HEK293 (cell line): Measurements from ENCODE around the gene CABLES2.

ENCODE experiments used
- CTCF ChIA-PET: fragments of 350-600 bp; formaldehyde crosslinking; extraction: SDS; loops from one replicate; lab custom pipeline; 2021; ENCODE audit warnings: antibody characterized with exemption; lab: Yijun Ruan, JAX
- POLR2A ChIA-PET: fragments of 300-600 bp; formaldehyde crosslinking; extraction: SDS; loops from one replicate; lab custom pipeline; 2020; ENCODE audit warnings: antibody characterized with exemption, inconsistent platforms; lab: Yijun Ruan, JAX
- H3K27ac ChIP-seq: fragments of 200-500 bp; sonication (Bioruptor generic); 2 replicates; pipeline ENCODE4 v1.5.1; 2014; ENCODE audit warnings: low read depth, low read length, control low read depth, inconsistent platforms; ENCODE audit errors: extremely low read depth
- H3K36me3 ChIP-seq, 2 experiments: fragments of 200-500 bp in 1 of 2; sonication (Bioruptor generic) in 1 of 2; 1 replicate in 1 of 2; 2 replicates in 1 of 2; pipeline ENCODE4 v1.5.1; 2014 to 2017; ENCODE audit warnings: inconsistent platforms in 2 of 2, low read length in 2 of 2; ENCODE audit not compliant: control insufficient read depth in 2 of 2, insufficient read depth in 1 of 2
- H3K4me1 ChIP-seq: fragments of 200-500 bp; sonication (Bioruptor generic); 2 replicates; pipeline ENCODE4 v1.5.1; 2014; ENCODE audit warnings: mild to moderate bottlenecking, low read length, inconsistent platforms; ENCODE audit not compliant: control insufficient read depth, insufficient read depth
- H3K4me3 ChIP-seq: 2 replicates; pipeline ENCODE4 v1.5.1; 2011; ENCODE audit warnings: low read depth, mild to moderate bottlenecking, control low read depth, low read length, moderate library complexity
- H3K9me3 ChIP-seq: fragments of 200-500 bp; sonication (Bioruptor generic); 2 replicates; pipeline ENCODE4 v1.5.1; 2014; ENCODE audit warnings: low read depth, low read length, inconsistent platforms; ENCODE audit not compliant: control insufficient read depth, insufficient read depth
- MYNN ChIP-seq: fragments of 450-650 bp; formaldehyde crosslinking; IDR thresholded peaks from 2 replicates; pipeline ENCODE4 v1.5.1; 2016; ENCODE audit warnings: missing biosample characterization, missing genetic modification characterization, borderline replicate concordance
- OSR2 ChIP-seq: fragments of 450-650 bp; formaldehyde crosslinking; IDR thresholded peaks from 2 replicates; pipeline ENCODE4 v1.5.1; 2016; ENCODE audit warnings: missing biosample characterization, missing genetic modification characterization
- SP7 ChIP-seq: fragments of 450-650 bp; formaldehyde crosslinking; IDR thresholded peaks from 2 replicates; pipeline ENCODE4 v1.5.1; 2016; ENCODE audit warnings: missing biosample characterization, missing genetic modification characterization
- YY1 ChIP-seq: fragments of 450-650 bp; formaldehyde crosslinking; IDR thresholded peaks from 2 replicates; pipeline ENCODE4 v1.5.1; 2018; ENCODE audit warnings: missing biosample characterization, missing genetic modification characterization
- ZBTB7A ChIP-seq: fragments of 450-650 bp; formaldehyde crosslinking; IDR thresholded peaks from 2 replicates; pipeline ENCODE4 v1.5.1; 2016; ENCODE audit warnings: low read depth, missing biosample characterization, missing genetic modification characterization
- ZNF10 ChIP-seq: fragments of 450-650 bp; formaldehyde crosslinking; IDR thresholded peaks from 2 replicates; pipeline ENCODE4 v1.5.1; 2017; ENCODE audit warnings: missing biosample characterization, missing genetic modification characterization
- ZNF292 ChIP-seq: fragments of 450-650 bp; formaldehyde crosslinking; IDR thresholded peaks from 2 replicates; pipeline ENCODE4 v1.5.1; 2016; ENCODE audit warnings: low read depth, missing biosample characterization, missing genetic modification characterization, borderline replicate concordance
- ZNF350 ChIP-seq: fragments of 450-650 bp; formaldehyde crosslinking; IDR thresholded peaks from 2 replicates; pipeline ENCODE4 v1.5.0; 2017; ENCODE audit warnings: missing biosample characterization, mild to moderate bottlenecking, missing genetic modification characterization
- ZNF600 ChIP-seq: fragments of 450-650 bp; formaldehyde crosslinking; IDR thresholded peaks from 2 replicates; pipeline ENCODE4 v1.5.1; 2016; ENCODE audit warnings: missing biosample characterization, missing genetic modification characterization
- ZNF623 ChIP-seq: fragments of 450-650 bp; formaldehyde crosslinking; IDR thresholded peaks from 2 replicates; pipeline ENCODE4 v1.5.1; 2016; ENCODE audit warnings: missing biosample characterization, missing genetic modification characterization
- ZNF629 ChIP-seq: fragments of 450-650 bp; formaldehyde crosslinking; IDR thresholded peaks from 2 replicates; pipeline ENCODE4 v1.5.1; 2017; ENCODE audit warnings: missing biosample characterization, missing genetic modification characterization
- ZNF654 ChIP-seq: fragments of 450-650 bp; formaldehyde crosslinking; IDR thresholded peaks from 2 replicates; pipeline ENCODE4 v1.5.1; 2016; ENCODE audit warnings: low read depth, missing biosample characterization, missing genetic modification characterization
- ZNF747 ChIP-seq: fragments of 450-650 bp; formaldehyde crosslinking; IDR thresholded peaks from 2 replicates; pipeline ENCODE4 v1.5.1; 2016; ENCODE audit warnings: missing biosample characterization, missing genetic modification characterization
- TF ChIP-seq, protein P1 (sequence below): fragments of 450-650 bp; formaldehyde crosslinking; IDR thresholded peaks from 2 replicates; pipeline ENCODE4 v1.5.1; 2016; ENCODE audit warnings: missing biosample characterization, missing genetic modification characterization
- TF ChIP-seq, protein P2 (sequence below): fragments of 450-650 bp; formaldehyde crosslinking; IDR thresholded peaks from 2 replicates; pipeline ENCODE4 v1.5.1; 2016; ENCODE audit warnings: missing biosample characterization, missing genetic modification characterization
- TF ChIP-seq, protein P3 (sequence below): fragments of 450-650 bp; formaldehyde crosslinking; IDR thresholded peaks from 2 replicates; pipeline ENCODE4 v1.5.1; 2016; ENCODE audit warnings: missing biosample characterization, missing genetic modification characterization
- TF ChIP-seq, protein P4 (sequence below): fragments of 450-650 bp; formaldehyde crosslinking; IDR thresholded peaks from 2 replicates; pipeline ENCODE4 v1.5.1; 2016; ENCODE audit warnings: missing biosample characterization, missing genetic modification characterization
- TF ChIP-seq, protein P5 (sequence below): fragments of 450-650 bp; formaldehyde crosslinking; IDR thresholded peaks from 2 replicates; pipeline ENCODE4 v1.5.1; 2017; ENCODE audit warnings: missing biosample characterization, missing genetic modification characterization

Gene CABLES2

DNA sequence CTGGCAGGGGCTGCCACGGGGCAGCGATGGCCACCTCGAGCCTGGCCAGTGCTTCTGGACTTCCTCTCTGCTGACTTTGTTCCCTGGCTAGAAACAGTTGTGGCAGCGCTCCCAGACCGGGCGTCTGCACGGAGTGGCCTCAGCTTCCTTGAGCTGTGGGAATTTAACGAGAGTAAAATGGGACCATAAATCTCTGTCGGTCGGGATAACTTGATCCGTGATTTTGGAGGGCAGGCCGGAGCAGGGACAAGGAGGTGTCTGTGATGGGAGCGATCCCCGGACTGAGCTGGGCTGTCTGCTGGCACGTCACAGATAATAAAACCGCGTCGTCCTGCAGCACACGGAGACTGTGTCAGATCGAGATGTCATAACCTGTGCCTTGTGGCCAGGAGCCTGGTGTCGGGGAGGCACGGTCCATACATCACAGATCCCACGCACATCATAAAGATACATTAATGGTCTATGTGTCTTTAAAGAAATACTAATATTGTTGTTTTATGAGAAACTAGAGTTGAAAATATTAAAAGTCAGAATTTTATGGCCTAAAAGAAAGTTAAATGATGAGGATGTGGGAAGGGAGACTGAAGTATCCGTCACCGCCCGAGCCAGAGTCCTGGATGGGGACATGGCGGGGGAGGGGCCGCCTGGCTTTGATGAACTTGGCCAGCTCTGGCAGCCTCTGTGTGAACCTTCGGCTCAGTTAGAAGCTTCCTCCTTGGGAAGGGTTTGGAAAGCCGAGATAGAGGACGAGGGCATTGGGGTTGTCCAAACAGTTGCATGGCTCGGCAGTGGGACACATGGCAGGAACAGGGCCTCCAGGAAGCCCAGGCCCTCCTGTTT lies 26.8 kb upstream of the CABLES2 start:
- Histone ChIP-seq H3K9me3 (no peaks in the 10 kb centered on the region), H3K36me3 (no peaks in the 10 kb centered on the region), H3K27ac (no peak overlapping the region), H3K4me3 (no peak overlapping the region), H3K4me1 (no peaks in the 10 kb centered on the region)
- ChIA-PET CTCF (no interaction called here), POLR2A (no interaction called here)
- 0 out of 2 replicates have a peak, but pooled peaks have one; percentile 23 for TF ChIP-seq ZNF600
- TF ChIP-seq ZBTB7A (tag by site-specific recombination), result no peak

DNA sequence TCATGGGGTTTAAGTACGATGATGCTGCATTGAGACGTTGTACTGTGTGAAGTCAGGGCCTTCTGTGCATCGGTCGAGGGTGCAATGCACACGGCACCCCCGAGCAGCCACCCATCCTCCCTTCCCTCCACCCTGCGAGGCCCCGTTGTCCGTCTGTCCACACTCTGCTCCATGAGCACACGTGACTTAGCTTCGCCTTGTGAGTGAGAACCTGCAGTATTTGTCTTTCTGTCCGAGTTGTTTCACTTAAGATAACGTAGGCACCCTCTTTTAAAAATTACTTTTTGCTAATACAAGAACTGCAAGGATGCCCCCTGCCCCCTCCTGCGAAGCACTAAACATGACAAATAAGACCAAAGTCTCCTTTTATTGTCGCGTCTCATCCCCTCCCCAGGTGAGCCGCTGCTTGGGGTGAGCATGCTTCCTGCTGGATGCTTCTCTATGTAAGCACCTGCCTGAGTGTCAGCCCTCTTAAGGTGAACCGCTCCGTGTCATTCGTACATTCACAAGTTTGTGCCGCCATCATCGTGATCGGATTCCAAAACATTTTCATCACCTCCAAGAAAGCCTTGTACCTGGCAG lies 23.9 kb upstream of the CABLES2 start:
- Histone ChIP-seq H3K27ac (no peak overlapping the region), H3K4me1 (no peaks in the 10 kb centered on the region), H3K4me3 (no peak overlapping the region), H3K36me3 (no peaks in the 10 kb centered on the region), H3K9me3 (no peaks in the 10 kb centered on the region)
- POLR2A ChIA-PET, result no interaction called here
- TF ChIP-seq YY1 (tag by site-specific recombination) (no peak), ZNF623 (tag by site-specific recombination) (no peak), OSR2 (no peak), ZNF747 (tag by site-specific recombination) (no peak), ZNF629 (tag by site-specific recombination) (no peak), ZNF350 (tag by site-specific recombination) (no peak)
- TF ChIP-seq, protein P1, sequence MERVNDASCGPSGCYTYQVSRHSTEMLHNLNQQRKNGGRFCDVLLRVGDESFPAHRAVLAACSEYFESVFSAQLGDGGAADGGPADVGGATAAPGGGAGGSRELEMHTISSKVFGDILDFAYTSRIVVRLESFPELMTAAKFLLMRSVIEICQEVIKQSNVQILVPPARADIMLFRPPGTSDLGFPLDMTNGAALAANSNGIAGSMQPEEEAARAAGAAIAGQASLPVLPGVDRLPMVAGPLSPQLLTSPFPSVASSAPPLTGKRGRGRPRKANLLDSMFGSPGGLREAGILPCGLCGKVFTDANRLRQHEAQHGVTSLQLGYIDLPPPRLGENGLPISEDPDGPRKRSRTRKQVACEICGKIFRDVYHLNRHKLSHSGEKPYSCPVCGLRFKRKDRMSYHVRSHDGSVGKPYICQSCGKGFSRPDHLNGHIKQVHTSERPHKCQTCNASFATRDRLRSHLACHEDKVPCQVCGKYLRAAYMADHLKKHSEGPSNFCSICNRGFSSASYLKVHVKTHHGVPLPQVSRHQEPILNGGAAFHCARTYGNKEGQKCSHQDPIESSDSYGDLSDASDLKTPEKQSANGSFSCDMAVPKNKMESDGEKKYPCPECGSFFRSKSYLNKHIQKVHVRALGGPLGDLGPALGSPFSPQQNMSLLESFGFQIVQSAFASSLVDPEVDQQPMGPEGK (tag by site-specific recombination), result no peak
- TF ChIP-seq, protein P2, sequence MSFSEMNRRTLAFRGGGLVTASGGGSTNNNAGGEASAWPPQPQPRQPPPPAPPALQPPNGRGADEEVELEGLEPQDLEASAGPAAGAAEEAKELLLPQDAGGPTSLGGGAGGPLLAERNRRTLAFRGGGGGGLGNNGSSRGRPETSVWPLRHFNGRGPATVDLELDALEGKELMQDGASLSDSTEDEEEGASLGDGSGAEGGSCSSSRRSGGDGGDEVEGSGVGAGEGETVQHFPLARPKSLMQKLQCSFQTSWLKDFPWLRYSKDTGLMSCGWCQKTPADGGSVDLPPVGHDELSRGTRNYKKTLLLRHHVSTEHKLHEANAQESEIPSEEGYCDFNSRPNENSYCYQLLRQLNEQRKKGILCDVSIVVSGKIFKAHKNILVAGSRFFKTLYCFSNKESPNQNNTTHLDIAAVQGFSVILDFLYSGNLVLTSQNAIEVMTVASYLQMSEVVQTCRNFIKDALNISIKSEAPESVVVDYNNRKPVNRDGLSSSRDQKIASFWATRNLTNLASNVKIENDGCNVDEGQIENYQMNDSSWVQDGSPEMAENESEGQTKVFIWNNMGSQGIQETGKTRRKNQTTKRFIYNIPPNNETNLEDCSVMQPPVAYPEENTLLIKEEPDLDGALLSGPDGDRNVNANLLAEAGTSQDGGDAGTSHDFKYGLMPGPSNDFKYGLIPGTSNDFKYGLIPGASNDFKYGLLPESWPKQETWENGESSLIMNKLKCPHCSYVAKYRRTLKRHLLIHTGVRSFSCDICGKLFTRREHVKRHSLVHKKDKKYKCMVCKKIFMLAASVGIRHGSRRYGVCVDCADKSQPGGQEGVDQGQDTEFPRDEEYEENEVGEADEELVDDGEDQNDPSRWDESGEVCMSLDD (tag by site-specific recombination), result no peak
- CTCF ChIA-PET, result no interaction called here

DNA sequence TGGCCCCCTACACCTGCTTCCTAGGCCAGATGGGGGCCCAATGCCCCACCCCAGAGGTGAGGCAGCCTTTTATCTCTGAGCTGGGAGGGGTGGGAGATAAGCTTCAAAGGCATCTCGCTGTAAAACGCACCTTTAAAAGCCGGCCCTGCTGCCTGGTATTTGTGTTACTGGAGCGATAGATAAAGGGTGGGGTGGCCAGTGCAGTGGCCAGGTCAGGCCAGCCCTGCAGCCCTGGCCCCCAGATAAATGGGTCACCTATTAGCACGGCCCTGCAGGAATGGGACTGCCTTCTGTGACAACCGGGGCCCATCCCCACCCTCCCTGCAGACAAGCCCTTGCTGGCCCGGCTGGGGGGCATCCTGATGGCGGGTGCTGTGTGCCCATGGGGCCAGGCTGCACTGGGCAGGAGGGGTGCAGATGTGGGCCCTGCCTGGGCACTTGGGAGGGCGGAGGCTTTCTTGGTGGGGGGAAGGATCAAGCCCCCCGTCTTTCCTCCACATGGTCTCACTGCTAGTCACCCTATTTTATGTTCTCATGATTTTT lies 23.3 kb upstream of the CABLES2 start:
- POLR2A ChIA-PET, result no interaction called here
- Histone ChIP-seq H3K4me1 (no peaks in the 10 kb centered on the region), H3K4me3 (no peak overlapping the region), H3K9me3 (no peaks in the 10 kb centered on the region), H3K36me3 (no peaks in the 10 kb centered on the region), H3K27ac (no peak overlapping the region)
- CTCF ChIA-PET, result no interaction called here
- no peak for TF ChIP-seq SP7
- no peak for TF ChIP-seq ZNF292 (tag by site-specific recombination)
- TF ChIP-seq MYNN (tag by site-specific recombination), result no peak
- TF ChIP-seq, protein P3, sequence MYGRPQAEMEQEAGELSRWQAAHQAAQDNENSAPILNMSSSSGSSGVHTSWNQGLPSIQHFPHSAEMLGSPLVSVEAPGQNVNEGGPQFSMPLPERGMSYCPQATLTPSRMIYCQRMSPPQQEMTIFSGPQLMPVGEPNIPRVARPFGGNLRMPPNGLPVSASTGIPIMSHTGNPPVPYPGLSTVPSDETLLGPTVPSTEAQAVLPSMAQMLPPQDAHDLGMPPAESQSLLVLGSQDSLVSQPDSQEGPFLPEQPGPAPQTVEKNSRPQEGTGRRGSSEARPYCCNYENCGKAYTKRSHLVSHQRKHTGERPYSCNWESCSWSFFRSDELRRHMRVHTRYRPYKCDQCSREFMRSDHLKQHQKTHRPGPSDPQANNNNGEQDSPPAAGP (tag by site-specific recombination), result no peak
- no peak for TF ChIP-seq ZNF654 (tag by site-specific recombination)
- TF ChIP-seq, protein P4, sequence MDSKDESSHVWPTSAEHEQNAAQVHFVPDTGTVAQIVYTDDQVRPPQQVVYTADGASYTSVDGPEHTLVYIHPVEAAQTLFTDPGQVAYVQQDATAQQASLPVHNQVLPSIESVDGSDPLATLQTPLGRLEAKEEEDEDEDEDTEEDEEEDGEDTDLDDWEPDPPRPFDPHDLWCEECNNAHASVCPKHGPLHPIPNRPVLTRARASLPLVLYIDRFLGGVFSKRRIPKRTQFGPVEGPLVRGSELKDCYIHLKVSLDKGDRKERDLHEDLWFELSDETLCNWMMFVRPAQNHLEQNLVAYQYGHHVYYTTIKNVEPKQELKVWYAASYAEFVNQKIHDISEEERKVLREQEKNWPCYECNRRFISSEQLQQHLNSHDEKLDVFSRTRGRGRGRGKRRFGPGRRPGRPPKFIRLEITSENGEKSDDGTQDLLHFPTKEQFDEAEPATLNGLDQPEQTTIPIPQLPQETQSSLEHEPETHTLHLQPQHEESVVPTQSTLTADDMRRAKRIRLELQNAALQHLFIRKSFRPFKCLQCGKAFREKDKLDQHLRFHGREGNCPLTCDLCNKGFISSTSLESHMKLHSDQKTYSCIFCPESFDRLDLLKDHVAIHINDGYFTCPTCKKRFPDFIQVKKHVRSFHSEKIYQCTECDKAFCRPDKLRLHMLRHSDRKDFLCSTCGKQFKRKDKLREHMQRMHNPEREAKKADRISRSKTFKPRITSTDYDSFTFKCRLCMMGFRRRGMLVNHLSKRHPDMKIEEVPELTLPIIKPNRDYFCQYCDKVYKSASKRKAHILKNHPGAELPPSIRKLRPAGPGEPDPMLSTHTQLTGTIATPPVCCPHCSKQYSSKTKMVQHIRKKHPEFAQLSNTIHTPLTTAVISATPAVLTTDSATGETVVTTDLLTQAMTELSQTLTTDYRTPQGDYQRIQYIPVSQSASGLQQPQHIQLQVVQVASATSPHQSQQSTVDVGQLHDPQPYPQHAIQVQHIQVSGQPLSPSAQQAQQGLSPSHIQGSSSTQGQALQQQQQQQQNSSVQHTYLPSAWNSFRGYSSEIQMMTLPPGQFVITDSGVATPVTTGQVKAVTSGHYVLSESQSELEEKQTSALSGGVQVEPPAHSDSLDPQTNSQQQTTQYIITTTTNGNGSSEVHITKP (tag by site-specific recombination), result no peak
- TF ChIP-seq ZNF10 (tag by site-specific recombination), result no peak
- TF ChIP-seq, protein P5, sequence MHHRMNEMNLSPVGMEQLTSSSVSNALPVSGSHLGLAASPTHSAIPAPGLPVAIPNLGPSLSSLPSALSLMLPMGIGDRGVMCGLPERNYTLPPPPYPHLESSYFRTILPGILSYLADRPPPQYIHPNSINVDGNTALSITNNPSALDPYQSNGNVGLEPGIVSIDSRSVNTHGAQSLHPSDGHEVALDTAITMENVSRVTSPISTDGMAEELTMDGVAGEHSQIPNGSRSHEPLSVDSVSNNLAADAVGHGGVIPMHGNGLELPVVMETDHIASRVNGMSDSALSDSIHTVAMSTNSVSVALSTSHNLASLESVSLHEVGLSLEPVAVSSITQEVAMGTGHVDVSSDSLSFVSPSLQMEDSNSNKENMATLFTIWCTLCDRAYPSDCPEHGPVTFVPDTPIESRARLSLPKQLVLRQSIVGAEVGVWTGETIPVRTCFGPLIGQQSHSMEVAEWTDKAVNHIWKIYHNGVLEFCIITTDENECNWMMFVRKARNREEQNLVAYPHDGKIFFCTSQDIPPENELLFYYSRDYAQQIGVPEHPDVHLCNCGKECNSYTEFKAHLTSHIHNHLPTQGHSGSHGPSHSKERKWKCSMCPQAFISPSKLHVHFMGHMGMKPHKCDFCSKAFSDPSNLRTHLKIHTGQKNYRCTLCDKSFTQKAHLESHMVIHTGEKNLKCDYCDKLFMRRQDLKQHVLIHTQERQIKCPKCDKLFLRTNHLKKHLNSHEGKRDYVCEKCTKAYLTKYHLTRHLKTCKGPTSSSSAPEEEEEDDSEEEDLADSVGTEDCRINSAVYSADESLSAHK, result no peak
